DOHH2 (cell line): ENCODE measurements around the gene RDH8.

ENCODE experiments used
- H3F3A ChIP-seq: fragments of 200-600 bp; sonication (generic), shearing (Covaris generic); 2 replicates; pipeline ENCODE4 v1.6.0; 2016; ENCODE audit warnings: antibody characterized with exemption, mild to moderate bottlenecking; ENCODE audit not compliant: control insufficient read depth, insufficient read depth
- H3K27ac ChIP-seq: fragments of 200-600 bp; sonication (generic); 2 replicates; pipeline ENCODE4 v1.5.1; 2014; ENCODE audit warnings: low read depth, mild to moderate bottlenecking, low read length, moderate library complexity
- H3K27me3 ChIP-seq: fragments of 200-600 bp; sonication (generic); 2 replicates; pipeline ENCODE4 v1.6.1; 2014; ENCODE audit warnings: mild to moderate bottlenecking, low read length, mixed read lengths; ENCODE audit not compliant: control insufficient read depth
- H3K36me3 ChIP-seq: fragments of 200-600 bp; sonication (generic); 2 replicates; pipeline ENCODE4 v1.6.1; 2014; ENCODE audit warnings: mild to moderate bottlenecking, low read length, moderate library complexity, mixed read lengths; ENCODE audit not compliant: control insufficient read depth
- H3K4me1 ChIP-seq: fragments of 200-600 bp; sonication (generic); 2 replicates; pipeline ENCODE4 v1.6.1; 2014; ENCODE audit warnings: mild to moderate bottlenecking, low read length, mixed read lengths; ENCODE audit not compliant: control insufficient read depth
- H3K4me2 ChIP-seq: fragments of 200-600 bp; sonication (generic); 2 replicates; pipeline ENCODE4 v1.6.0; 2014; ENCODE audit warnings: mild to moderate bottlenecking, low read length, moderate library complexity
- H3K4me3 ChIP-seq: fragments of 200-600 bp; sonication (generic); 2 replicates; pipeline ENCODE4 v1.5.1; 2014; ENCODE audit warnings: mild to moderate bottlenecking, low read length, mixed read lengths
- H3K79me2 ChIP-seq: fragments of 200-600 bp; sonication (generic); 2 replicates; pipeline ENCODE4 v1.6.1; 2014; ENCODE audit warnings: mild to moderate bottlenecking, low read length, mixed read lengths; ENCODE audit not compliant: control insufficient read depth
- H3K9me2 ChIP-seq: fragments of 200-600 bp; sonication (generic); replicated peaks from 2 replicates; pipeline ENCODE4 v1.6.1; 2014; ENCODE audit warnings: mild to moderate bottlenecking, low read length, mixed read lengths; ENCODE audit not compliant: control insufficient read depth
- H3K9me3 ChIP-seq: fragments of 200-600 bp; sonication (generic); 2 replicates; pipeline ENCODE4 v1.6.1; 2014; ENCODE audit warnings: antibody characterized with exemption, low read length, mixed read lengths; ENCODE audit not compliant: control insufficient read depth, insufficient read depth
- H4K20me1 ChIP-seq: fragments of 200-600 bp; sonication (generic); 2 replicates; pipeline ENCODE4 v1.6.0; 2014; ENCODE audit warnings: low read depth, mild to moderate bottlenecking, antibody characterized with exemption, low read length, moderate library complexity; ENCODE audit not compliant: control insufficient read depth, insufficient read depth
- CTCF ChIP-seq: fragments of 200-600 bp; sonication (generic); IDR thresholded peaks from one replicate; pipeline ENCODE4 v1.5.1; 2014; ENCODE audit warnings: antibody characterized with exemption, mild to moderate bottlenecking, low read depth, low read length; ENCODE audit not compliant: poor library complexity, severe bottlenecking
- EZH2phosphoT487 ChIP-seq: fragments of 200-600 bp; sonication (generic); IDR thresholded peaks from 2 replicates; pipeline ENCODE4 v1.6.1; 2017; ENCODE audit warnings: borderline replicate concordance, mild to moderate bottlenecking, antibody characterized with exemption, low read length, moderate library complexity, mixed read lengths

Gene RDH8

GRCh38 chr19:10068205-10068604, 54.9 kb downstream of the RDH8 start:
- Histone ChIP-seq H3K4me1 (no peaks in the 10 kb centered on the region), H3K27ac (no peak overlapping the region), H3K36me3 (no peaks in the 10 kb centered on the region), H3K79me2 (no peaks in the 10 kb centered on the region), H3K4me2 (no peak overlapping the region), H3K4me3 (no peak overlapping the region), H3K9me2 (no peaks in the 10 kb centered on the region), H4K20me1 (no peaks in the 10 kb centered on the region), H3F3A (no peaks in the 10 kb centered on the region), H3K9me3 (peaks cover 3% of the 10 kb centered on the region; the same call in 1 of the 2 replicates), H3K27me3 (peaks cover 16% of the 10 kb centered on the region; the same call in 1 of the 2 replicates)
- no peak for TF ChIP-seq EZH2phosphoT487

- Histone ChIP-seq H3K27ac (no peak overlapping the region), H3K4me1 (no peaks in the 10 kb centered on the region), H3K79me2 (no peaks in the 10 kb centered on the region), H4K20me1 (no peaks in the 10 kb centered on the region), H3K9me2 (no peaks in the 10 kb centered on the region), H3K36me3 (no peaks in the 10 kb centered on the region), H3K4me3 (no peak overlapping the region), H3F3A (no peaks in the 10 kb centered on the region), H3K9me3 (peaks cover 11% of the 10 kb centered on the region), H3K27me3 (peaks cover 13% of the 10 kb centered on the region; the same call in 1 of the 2 replicates), H3K4me2 (no peak overlapping the region)
- TF ChIP-seq CTCF, result no peak
- TF ChIP-seq EZH2phosphoT487, result no peak
Observed at GRCh38 chr19:10069046-10069445, 55.8 kb downstream of the RDH8 start.

- Histone ChIP-seq H3K9me3 (peaks cover 13% of the 10 kb centered on the region), H4K20me1 (no peaks in the 10 kb centered on the region), H3K36me3 (no peaks in the 10 kb centered on the region), H3K4me1 (no peaks in the 10 kb centered on the region), H3K27me3 (peaks cover 13% of the 10 kb centered on the region; the same call in 1 of the 2 replicates), H3K4me3 (no peak overlapping the region), H3K4me2 (no peak overlapping the region), H3F3A (no peaks in the 10 kb centered on the region), H3K9me2 (no peaks in the 10 kb centered on the region), H3K79me2 (no peaks in the 10 kb centered on the region), H3K27ac (no peak overlapping the region)
- no peak for TF ChIP-seq EZH2phosphoT487
- TF ChIP-seq CTCF, result no peak
Observed at GRCh38 chr19:10070730-10071446, 57.6 kb downstream of the RDH8 start.
